ENCODE measurements around the gene KDM5A.
"Not testable (repeated sequence)": the region's sequence is repeated elsewhere in the genome, so short reads cannot be mapped to it uniquely, and the experiment has no call there.

Gene KDM5A

DNA sequence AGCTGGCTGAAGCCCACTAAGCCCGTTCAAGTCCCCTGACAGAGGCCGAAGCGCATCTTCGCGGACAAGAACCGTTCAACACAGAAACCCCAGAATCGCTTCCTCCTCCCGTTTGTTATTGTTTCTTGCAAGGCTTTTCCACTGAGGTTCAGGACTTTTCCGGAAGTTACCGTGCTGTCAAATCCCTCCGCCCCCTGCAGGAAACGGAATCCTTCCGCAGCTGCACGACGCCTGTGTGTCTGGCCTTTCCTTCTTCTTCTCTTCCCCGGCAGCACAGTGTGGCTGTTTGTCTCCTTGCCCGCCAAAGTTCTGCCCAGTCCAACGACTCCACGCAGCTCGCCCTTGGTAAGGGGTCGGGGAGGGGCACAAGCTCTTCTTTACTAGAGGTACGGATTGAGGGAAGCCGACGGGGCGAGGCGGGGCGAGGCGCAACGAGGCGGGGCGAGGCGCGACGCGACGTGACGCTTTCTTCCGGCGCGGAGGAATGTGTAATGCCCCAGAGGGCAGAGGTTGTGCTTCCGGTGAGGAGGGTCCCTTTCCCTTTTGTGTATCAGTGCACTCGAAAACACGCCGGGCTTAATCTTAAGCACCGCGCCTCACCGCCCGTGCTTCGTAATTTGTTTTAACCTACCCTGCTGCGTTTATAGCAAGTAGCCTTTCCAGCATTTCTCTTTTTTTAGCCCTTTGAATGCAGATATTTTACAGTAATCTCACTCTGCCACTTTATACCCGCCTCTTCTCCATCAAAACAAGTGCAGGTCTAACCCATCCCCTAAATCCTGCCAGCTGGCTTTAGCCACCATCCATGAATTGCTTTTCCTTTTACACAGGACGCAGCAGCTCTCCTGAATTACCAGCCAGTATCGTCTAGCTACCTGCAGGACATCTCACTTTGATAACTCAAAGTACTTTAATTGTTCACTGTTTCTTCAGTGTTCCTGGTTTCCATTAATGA is at the start of gene KDM5A:
TSS of gene KDM5A (minus strand) at position 179 of the 955 bp plus-strand sequence. CDS start 229 bp downstream, outside the sequence.
- peak; percentile 78 to 81 for DNase-seq (ENCODE audit: low read depth in 2 of 2)

GRCh38 chr12:435737-436136 is 46.6 kb upstream of the KDM5A start:
- not testable (repeated sequence) for DNase-seq (ENCODE audit: low read depth in 2 of 2)

DNA sequence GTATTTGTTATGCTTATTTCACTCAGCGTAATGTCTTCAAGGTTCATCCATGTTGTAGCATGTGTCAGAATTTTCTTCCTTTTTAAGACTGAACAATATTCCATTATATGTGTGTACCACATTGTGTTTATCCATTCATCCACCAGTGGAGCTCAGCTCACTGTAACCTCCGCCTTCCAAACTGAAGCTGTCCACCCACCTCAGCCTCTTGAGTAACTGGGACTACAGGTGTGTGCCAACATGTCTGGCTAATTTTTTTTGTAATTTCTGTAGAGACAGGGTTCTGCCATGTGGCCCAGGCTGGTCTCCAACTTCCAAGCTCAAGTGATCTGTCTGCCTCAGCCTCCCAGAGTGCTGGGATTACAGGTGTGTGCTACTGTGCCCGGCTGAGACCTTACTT is 33.4 kb upstream of the KDM5A start:
- no peak for DNase-seq (ENCODE audit: low read depth in 2 of 2)

DNA sequence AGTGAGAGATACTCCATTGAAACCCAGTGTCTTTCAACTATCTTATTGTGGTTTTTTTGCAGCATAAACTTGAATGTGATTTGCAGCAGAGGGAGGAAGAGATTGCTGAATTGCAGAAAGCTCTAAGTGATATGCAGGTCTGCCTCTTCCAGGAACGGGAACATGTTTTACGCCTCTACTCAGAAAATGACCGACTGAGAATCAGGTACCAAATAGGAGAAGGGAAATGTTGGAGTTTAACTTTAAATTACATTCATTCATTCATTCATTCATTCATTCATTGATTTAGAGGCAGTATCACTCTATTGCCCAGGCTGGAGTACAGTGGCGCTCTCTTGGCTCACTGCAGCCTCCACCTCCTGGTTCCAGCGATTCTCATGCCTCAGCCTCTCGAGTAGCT is 29.3 kb upstream of the KDM5A start:
- DNase-seq (ENCODE audit: low read depth in 2 of 2), result no peak

DNA sequence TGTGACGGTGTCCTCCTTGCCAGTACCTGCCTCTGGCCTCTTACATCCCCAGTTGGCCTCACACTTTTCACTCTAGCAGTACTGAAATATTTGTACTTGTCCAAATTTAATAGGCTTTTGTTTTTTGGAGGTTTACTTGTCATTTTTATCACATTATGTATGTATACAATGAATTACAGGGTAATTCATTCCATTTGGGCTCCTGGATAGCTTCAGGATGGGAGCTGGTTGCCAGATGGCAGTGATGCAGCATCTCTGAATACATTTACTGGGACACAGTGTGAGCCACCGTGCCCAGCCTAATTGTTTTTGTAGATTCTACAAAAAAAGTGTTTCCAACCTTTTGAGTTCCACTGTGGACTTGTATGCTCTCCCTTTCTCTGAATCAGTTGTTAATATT is 25.7 kb upstream of the KDM5A start:
- DNase-seq (ENCODE audit: low read depth in 2 of 2), result no peak

DNA sequence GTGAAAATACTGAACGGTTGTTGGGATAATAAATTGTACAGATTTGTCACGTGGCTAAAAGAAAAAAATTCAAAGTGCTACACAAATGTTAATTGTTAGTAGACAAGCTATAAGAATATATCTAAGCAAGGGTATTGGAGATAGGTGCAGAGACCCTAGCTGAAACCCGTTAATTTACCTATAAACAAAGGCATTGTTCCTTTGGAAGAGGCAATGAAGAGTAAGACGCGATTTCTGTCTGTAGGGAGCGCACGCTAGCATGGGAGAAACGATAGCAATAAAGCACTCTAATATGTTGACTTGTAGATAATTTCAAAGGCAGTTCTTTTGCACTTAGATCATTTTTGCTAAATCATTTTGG is 12.9 kb upstream of the KDM5A start:
- no peak for DNase-seq (ENCODE audit: low read depth in 2 of 2)

- DNase-seq (ENCODE audit: low read depth in 2 of 2), result peak; percentile 81 to 91
Measured at GRCh38 chr12:401235-402028, 12.3 kb upstream of the KDM5A start, which contains the start of gene CCDC77. Gene CCDC77, plus strand, starts transcription at chr12:401644. Its CDS starts 7,740 bp downstream, at chr12:409384.

- no peak for DNase-seq (ENCODE audit: low read depth in 2 of 2)
Measured at GRCh38 chr12:400828-401227, 11.7 kb upstream of the KDM5A start.

DNA sequence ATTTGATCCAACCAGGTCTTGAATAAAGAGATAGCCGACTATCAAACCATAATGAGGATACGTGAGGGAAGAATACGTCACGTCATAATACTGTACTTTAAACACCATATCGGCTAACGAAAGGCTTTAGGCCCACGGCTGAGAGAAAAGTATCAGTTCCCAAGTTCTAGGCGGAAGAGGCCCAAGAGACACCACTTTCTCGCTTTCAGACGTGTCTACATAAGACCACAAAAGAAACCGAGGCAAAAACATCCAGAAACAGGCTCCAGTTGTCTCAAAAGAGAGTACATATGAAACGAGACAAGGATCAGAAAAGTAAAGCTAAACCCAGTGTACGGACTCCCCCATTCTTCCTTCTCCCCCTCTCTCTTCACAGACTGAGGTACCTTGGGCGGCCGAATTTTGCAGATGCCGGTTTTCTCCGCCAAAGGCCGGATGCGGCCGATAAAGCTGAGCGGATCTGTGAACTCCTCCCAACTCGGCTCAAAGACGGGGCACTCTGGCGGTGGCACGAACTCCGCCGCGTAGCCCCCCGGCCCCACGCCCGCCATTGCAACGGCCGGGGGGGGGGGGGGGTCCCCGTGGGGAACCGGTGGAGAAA is 479 bp downstream of the KDM5A start:
- DNase-seq (ENCODE audit: low read depth in 2 of 2), result peak; percentile 16 to 17

DNA sequence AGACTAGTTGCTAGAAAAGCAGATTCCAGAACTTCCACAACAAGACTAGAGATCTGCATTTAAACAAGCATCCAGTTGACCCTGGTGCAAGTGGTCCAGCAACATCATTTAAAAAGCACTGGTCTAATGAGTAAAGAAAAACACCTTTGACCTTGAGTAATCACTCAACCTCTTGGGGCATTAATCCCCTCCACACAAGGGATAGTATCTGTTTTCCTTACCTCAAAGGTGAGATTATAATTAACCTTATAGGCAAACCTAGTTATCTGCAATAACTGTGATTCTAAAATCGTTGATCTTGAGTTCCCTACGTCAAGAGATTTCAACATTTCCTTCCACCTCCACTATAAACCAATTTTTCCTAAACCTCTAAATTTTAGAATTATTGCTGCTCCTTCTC is 1.1 kb downstream of the KDM5A start:
- DNase-seq (ENCODE audit: low read depth in 2 of 2), result no peak

GRCh38 chr12:386651-387050 is 2.5 kb downstream of the KDM5A start:
- no peak for DNase-seq (ENCODE audit: low read depth in 2 of 2)

DNA sequence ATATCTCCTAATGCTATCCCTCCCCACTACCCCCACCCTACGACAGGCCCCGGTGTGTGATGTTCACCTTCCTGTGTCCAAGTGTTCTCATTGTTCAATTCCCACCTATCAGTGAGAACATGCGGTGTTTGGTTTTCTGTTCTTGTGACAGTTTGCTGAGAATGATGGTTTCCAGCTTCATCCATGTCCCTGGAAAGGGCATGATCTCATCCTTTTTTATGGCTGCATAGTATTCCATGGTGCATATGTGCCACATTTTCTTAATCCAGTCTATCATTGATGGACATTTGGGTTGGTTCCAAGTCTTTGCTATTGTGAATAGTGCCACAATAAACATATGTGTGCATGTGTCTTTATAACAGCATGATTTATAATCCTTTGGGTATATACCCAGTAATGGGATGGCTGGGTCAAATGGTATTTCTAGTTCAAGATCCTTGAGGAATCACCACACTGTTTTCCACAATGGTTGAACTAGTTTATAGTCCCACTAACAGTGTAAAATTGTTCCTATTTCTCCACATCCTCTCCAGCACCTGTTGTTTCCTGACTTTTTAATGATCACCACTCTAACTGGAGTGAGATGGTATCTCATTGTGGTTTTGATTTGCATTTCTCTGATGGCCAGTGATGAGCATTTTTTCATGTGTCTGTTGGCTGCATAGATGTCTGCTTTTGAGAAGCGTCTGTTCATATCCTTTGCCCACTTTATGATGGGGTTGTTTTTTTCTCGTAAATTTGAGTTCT is 18.2 kb downstream of the KDM5A start:
- not testable (repeated sequence) for DNase-seq (ENCODE audit: low read depth in 2 of 2)

- no peak for DNase-seq (ENCODE audit: low read depth in 2 of 2)
Measured at GRCh38 chr12:367972-368371, 21.1 kb downstream of the KDM5A start.

DNA sequence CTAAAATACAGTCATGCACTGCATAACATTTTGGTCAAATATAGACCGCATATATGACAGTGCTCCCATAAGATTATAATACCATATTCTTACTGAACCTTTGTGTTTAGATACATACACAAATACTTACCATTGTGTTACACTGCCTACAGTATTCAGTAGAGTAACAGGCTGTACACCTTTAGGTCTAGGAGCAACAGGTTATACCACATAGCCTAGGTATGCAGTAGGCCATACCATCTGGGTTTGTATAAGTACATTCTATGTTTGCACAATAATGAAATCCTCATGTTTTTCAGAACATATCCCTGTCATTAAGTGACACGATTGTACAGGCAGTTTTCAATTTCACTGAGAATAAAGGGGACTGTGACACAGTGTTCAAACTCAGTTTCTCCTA is 22.3 kb downstream of the KDM5A start:
- no peak for DNase-seq (ENCODE audit: low read depth in 2 of 2)

- DNase-seq (ENCODE audit: low read depth in 2 of 2), result no peak
Measured at GRCh38 chr12:359091-359490, 30.0 kb downstream of the KDM5A start.

- DNase-seq (ENCODE audit: low read depth in 2 of 2), result no peak
Measured at GRCh38 chr12:356276-356988, 32.7 kb downstream of the KDM5A start.

GRCh38 chr12:351197-351596 is 37.9 kb downstream of the KDM5A start:
- not testable (repeated sequence) for DNase-seq (ENCODE audit: low read depth in 2 of 2)

GRCh38 chr12:349625-350024 is 39.5 kb downstream of the KDM5A start:
- DNase-seq (ENCODE audit: low read depth in 2 of 2), result not testable (repeated sequence)

- not testable (repeated sequence) for DNase-seq (ENCODE audit: low read depth in 2 of 2)
Measured at GRCh38 chr12:343036-343435, 46.1 kb downstream of the KDM5A start.

- DNase-seq (ENCODE audit: low read depth in 2 of 2), result no peak
Measured at GRCh38 chr12:337039-337438, 52.1 kb downstream of the KDM5A start.

DNA sequence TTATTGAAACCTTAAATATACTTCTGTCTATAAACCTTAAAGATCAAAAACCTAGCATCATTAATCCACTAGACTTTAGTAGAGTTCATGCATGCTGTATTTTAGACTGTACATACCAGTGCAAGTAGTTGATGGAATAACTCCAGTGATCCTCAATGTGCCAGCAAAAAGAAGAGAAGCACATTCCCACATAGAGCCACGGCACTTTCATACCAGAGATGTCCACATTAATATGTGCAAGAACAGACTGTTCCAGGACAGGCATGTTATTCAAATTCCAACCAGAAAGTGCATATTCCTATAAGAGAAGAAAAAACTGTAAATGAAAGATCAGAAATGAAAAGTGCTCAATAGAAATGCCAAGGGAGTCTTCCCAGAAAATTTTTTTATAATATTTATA is 55.0 kb downstream of the KDM5A start:
- no peak for DNase-seq (ENCODE audit: low read depth in 2 of 2)

Data from stimulated activated CD8-positive, alpha-beta memory T cell treated with anti-CD3 and anti-CD28 coated beads, Interleukin-2, amount 100 ng/mL, for 48 hours (primary cell).